HEK293 (cell line): ENCODE results near the gene BRWD1.
A peak's percentile ranks its signal among the peaks of the same experiment; 100 is the strongest.

Experiments
- ELK4 ChIP-seq: IDR thresholded peaks from 2 replicates; pipeline ENCODE4 v1.6.1; 2011; ENCODE audit warnings: mild to moderate bottlenecking, low read depth, low read length, borderline replicate concordance
- HOXD13 ChIP-seq: sonication (generic); formaldehyde crosslinking; IDR thresholded peaks from 2 replicates; pipeline ENCODE4 v1.8.0; 2022; ENCODE audit warnings: missing genetic modification reagents, borderline replicate concordance
- KLF1 ChIP-seq: fragments of 450-650 bp; formaldehyde crosslinking; IDR thresholded peaks from 2 replicates; pipeline ENCODE4 v1.5.1; 2016; ENCODE audit warnings: missing biosample characterization, missing genetic modification characterization
- KLF7 ChIP-seq: fragments of 450-650 bp; formaldehyde crosslinking; IDR thresholded peaks from 2 replicates; pipeline ENCODE4 v1.5.1; 2016; ENCODE audit warnings: missing biosample characterization, missing genetic modification characterization, borderline replicate concordance
- YY2 ChIP-seq: fragments of 450-650 bp; formaldehyde crosslinking; IDR thresholded peaks from 2 replicates; pipeline ENCODE4 v1.5.1; 2016; ENCODE audit warnings: missing biosample characterization, missing genetic modification characterization
- ZNF132 ChIP-seq: fragments of 450-650 bp; formaldehyde crosslinking; IDR thresholded peaks from 2 replicates; pipeline ENCODE4 v1.5.1; 2017; ENCODE audit warnings: missing biosample characterization, missing genetic modification characterization, borderline replicate concordance
- ZNF157 ChIP-seq: fragments of 450-650 bp; formaldehyde crosslinking; IDR thresholded peaks from 2 replicates; pipeline ENCODE4 v1.5.1; 2016; ENCODE audit warnings: missing biosample characterization, missing genetic modification characterization
- ZNF174 ChIP-seq: fragments of 450-650 bp; formaldehyde crosslinking; IDR thresholded peaks from 2 replicates; pipeline ENCODE4 v1.5.0; 2017; ENCODE audit warnings: missing biosample characterization, mild to moderate bottlenecking, missing genetic modification characterization
- ZNF354C ChIP-seq: fragments of 450-650 bp; formaldehyde crosslinking; IDR thresholded peaks from 2 replicates; pipeline ENCODE4 v1.5.1; 2016; ENCODE audit warnings: missing biosample characterization, missing genetic modification characterization, low read depth, borderline replicate concordance
- ZNF416 ChIP-seq: fragments of 450-650 bp; formaldehyde crosslinking; IDR thresholded peaks from 2 replicates; pipeline ENCODE4 v1.5.1; 2016; ENCODE audit warnings: missing biosample characterization, missing genetic modification characterization
- ZNF529 ChIP-seq: fragments of 450-650 bp; formaldehyde crosslinking; IDR thresholded peaks from 2 replicates; pipeline ENCODE4 v1.5.1; 2017; ENCODE audit warnings: missing genetic modification characterization, missing biosample characterization; ENCODE audit not compliant: insufficient replicate concordance
- ZNF585B ChIP-seq: fragments of 450-650 bp; formaldehyde crosslinking; IDR thresholded peaks from 2 replicates; pipeline ENCODE4 v1.5.1; 2016; ENCODE audit warnings: missing biosample characterization, missing genetic modification characterization
- ZNF747 ChIP-seq: fragments of 450-650 bp; formaldehyde crosslinking; IDR thresholded peaks from 2 replicates; pipeline ENCODE4 v1.5.1; 2016; ENCODE audit warnings: missing biosample characterization, missing genetic modification characterization
- ZNF791 ChIP-seq: fragments of 450-650 bp; formaldehyde crosslinking; IDR thresholded peaks from 2 replicates; pipeline ENCODE4 v1.5.1; 2016; ENCODE audit warnings: missing biosample characterization, missing genetic modification characterization
- ZNF830 ChIP-seq: fragments of 450-650 bp; IDR thresholded peaks from 2 replicates; pipeline ENCODE4 v1.5.0; 2018; ENCODE audit warnings: missing biosample characterization, missing genetic modification characterization, low read depth, mild to moderate bottlenecking, moderate library complexity
- ZXDB ChIP-seq: fragments of 450-650 bp; formaldehyde crosslinking; IDR thresholded peaks from 2 replicates; pipeline ENCODE4 v1.5.1; 2016; ENCODE audit warnings: missing biosample characterization, missing genetic modification characterization
- TF ChIP-seq, protein P1 (sequence below): fragments of 450-650 bp; formaldehyde crosslinking; conservative IDR thresholded peaks from 2 replicates; pipeline ENCODE4 v1.5.1; 2016; ENCODE audit warnings: low read depth, missing biosample characterization, missing genetic modification characterization
- TF ChIP-seq, protein P2 (sequence below): fragments of 450-650 bp; formaldehyde crosslinking; IDR thresholded peaks from 2 replicates; pipeline ENCODE4 v1.5.1; 2017; ENCODE audit warnings: missing biosample characterization, missing genetic modification characterization
- TF ChIP-seq, protein P3 (sequence below): sonication (generic); formaldehyde crosslinking; IDR thresholded peaks from 2 replicates; pipeline ENCODE4 v1.8.1; 2022; ENCODE audit warnings: mild to moderate bottlenecking, moderate library complexity, missing genetic modification reagents
- TF ChIP-seq, protein P4 (sequence below): fragments of 450-650 bp; formaldehyde crosslinking; IDR thresholded peaks from 2 replicates; pipeline ENCODE4 v1.5.1; 2016; ENCODE audit warnings: missing biosample characterization, missing genetic modification characterization
- TF ChIP-seq, protein P5 (sequence below): fragments of 450-650 bp; formaldehyde crosslinking; IDR thresholded peaks from 2 replicates; pipeline ENCODE4 v1.5.1; 2016; ENCODE audit warnings: missing biosample characterization, missing genetic modification characterization, borderline replicate concordance
- TF ChIP-seq, protein P6 (sequence below): fragments of 450-650 bp; formaldehyde crosslinking; IDR thresholded peaks from 2 replicates; pipeline ENCODE4 v1.5.1; 2016; ENCODE audit warnings: missing biosample characterization, missing genetic modification characterization
- TF ChIP-seq, protein P7 (sequence below): fragments of 450-650 bp; formaldehyde crosslinking; IDR thresholded peaks from 2 replicates; pipeline ENCODE4 v1.5.1; 2016; ENCODE audit warnings: missing biosample characterization, missing genetic modification characterization

Gene BRWD1

GRCh38 chr21:39313571-39314142 lies at the start of gene BRWD1 (continued):
- TF ChIP-seq HOXD13 (CRISPR knock-in tag) = no peak
- TF ChIP-seq, protein P1, sequence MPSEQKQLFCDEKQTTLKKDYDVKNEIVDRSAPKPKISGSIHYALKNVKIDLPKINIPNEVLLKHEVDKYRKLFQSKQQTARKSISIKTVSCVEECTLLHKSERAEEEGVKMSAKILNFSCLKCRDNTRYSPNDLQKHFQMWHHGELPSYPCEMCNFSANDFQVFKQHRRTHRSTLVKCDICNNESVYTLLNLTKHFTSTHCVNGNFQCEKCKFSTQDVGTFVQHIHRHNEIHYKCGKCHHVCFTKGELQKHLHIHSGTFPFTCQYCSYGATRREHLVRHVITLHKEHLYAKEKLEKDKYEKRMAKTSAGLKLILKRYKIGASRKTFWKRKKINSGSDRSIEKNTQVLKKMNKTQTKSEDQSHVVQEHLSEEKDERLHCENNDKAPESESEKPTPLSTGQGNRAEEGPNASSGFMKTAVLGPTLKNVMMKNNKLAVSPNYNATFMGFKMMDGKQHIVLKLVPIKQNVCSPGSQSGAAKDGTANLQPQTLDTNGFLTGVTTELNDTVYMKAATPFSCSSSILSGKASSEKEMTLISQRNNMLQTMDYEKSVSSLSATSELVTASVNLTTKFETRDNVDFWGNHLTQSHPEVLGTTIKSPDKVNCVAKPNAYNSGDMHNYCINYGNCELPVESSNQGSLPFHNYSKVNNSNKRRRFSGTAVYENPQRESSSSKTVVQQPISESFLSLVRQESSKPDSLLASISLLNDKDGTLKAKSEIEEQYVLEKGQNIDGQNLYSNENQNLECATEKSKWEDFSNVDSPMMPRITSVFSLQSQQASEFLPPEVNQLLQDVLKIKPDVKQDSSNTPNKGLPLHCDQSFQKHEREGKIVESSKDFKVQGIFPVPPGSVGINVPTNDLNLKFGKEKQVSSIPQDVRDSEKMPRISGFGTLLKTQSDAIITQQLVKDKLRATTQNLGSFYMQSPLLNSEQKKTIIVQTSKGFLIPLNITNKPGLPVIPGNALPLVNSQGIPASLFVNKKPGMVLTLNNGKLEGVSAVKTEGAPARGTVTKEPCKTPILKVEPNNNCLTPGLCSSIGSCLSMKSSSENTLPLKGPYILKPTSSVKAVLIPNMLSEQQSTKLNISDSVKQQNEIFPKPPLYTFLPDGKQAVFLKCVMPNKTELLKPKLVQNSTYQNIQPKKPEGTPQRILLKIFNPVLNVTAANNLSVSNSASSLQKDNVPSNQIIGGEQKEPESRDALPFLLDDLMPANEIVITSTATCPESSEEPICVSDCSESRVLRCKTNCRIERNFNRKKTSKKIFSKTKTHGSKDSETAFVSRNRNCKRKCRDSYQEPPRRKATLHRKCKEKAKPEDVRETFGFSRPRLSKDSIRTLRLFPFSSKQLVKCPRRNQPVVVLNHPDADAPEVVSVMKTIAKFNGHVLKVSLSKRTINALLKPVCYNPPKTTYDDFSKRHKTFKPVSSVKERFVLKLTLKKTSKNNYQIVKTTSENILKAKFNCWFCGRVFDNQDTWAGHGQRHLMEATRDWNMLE (tag by site-specific recombination) = peak; percentile 63; the same call in 1 of the 2 replicates
- no peak for TF ChIP-seq ELK4
- TF ChIP-seq ZNF354C (tag by site-specific recombination) = peak; percentile 89; the same call in 1 of the 2 replicates
- TF ChIP-seq, protein P2, sequence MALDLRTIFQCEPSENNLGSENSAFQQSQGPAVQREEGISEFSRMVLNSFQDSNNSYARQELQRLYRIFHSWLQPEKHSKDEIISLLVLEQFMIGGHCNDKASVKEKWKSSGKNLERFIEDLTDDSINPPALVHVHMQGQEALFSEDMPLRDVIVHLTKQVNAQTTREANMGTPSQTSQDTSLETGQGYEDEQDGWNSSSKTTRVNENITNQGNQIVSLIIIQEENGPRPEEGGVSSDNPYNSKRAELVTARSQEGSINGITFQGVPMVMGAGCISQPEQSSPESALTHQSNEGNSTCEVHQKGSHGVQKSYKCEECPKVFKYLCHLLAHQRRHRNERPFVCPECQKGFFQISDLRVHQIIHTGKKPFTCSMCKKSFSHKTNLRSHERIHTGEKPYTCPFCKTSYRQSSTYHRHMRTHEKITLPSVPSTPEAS (tag by site-specific recombination) = peak; percentile 89
- 0 out of 2 replicates have a peak, but pooled peaks have one; percentile 82 for TF ChIP-seq ZNF747 (tag by site-specific recombination)
- TF ChIP-seq ZNF830 (tag by site-specific recombination) = no peak
- TF ChIP-seq ZNF157 (tag by site-specific recombination) = peak; percentile 30; the same call in 1 of the 2 replicates
- peak; percentile 88 for TF ChIP-seq ZNF529 (tag by site-specific recombination)
- TF ChIP-seq, protein P3, sequence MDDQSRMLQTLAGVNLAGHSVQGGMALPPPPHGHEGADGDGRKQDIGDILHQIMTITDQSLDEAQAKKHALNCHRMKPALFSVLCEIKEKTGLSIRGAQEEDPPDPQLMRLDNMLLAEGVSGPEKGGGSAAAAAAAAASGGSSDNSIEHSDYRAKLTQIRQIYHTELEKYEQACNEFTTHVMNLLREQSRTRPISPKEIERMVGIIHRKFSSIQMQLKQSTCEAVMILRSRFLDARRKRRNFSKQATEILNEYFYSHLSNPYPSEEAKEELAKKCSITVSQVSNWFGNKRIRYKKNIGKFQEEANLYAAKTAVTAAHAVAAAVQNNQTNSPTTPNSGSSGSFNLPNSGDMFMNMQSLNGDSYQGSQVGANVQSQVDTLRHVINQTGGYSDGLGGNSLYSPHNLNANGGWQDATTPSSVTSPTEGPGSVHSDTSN (CRISPR knock-in tag) = no peak; the same call in 1 of the 2 replicates
- TF ChIP-seq, protein P4, sequence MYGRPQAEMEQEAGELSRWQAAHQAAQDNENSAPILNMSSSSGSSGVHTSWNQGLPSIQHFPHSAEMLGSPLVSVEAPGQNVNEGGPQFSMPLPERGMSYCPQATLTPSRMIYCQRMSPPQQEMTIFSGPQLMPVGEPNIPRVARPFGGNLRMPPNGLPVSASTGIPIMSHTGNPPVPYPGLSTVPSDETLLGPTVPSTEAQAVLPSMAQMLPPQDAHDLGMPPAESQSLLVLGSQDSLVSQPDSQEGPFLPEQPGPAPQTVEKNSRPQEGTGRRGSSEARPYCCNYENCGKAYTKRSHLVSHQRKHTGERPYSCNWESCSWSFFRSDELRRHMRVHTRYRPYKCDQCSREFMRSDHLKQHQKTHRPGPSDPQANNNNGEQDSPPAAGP = peak; percentile 100
- TF ChIP-seq ZNF585B = peak; percentile 48
- peak; percentile 99 for TF ChIP-seq KLF7
- peak; percentile 81; the same call in 1 of the 2 replicates for TF ChIP-seq ZNF791 (tag by site-specific recombination)
- TF ChIP-seq ZNF416 (tag by site-specific recombination) = peak; percentile 88
- TF ChIP-seq, protein P5, sequence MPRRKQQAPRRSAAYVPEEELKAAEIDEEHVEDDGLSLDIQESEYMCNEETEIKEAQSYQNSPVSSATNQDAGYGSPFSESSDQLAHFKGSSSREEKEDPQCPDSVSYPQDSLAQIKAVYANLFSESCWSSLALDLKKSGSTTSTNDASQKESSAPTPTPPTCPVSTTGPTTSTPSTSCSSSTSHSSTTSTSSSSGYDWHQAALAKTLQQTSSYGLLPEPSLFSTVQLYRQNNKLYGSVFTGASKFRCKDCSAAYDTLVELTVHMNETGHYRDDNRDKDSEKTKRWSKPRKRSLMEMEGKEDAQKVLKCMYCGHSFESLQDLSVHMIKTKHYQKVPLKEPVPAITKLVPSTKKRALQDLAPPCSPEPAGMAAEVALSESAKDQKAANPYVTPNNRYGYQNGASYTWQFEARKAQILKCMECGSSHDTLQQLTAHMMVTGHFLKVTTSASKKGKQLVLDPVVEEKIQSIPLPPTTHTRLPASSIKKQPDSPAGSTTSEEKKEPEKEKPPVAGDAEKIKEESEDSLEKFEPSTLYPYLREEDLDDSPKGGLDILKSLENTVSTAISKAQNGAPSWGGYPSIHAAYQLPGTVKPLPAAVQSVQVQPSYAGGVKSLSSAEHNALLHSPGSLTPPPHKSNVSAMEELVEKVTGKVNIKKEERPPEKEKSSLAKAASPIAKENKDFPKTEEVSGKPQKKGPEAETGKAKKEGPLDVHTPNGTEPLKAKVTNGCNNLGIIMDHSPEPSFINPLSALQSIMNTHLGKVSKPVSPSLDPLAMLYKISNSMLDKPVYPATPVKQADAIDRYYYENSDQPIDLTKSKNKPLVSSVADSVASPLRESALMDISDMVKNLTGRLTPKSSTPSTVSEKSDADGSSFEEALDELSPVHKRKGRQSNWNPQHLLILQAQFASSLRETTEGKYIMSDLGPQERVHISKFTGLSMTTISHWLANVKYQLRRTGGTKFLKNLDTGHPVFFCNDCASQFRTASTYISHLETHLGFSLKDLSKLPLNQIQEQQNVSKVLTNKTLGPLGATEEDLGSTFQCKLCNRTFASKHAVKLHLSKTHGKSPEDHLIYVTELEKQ = peak; percentile 99
- peak; percentile 94 for TF ChIP-seq KLF1 (tag by site-specific recombination)
- TF ChIP-seq ZNF132 (tag by site-specific recombination) = no peak
- TF ChIP-seq, protein P6, sequence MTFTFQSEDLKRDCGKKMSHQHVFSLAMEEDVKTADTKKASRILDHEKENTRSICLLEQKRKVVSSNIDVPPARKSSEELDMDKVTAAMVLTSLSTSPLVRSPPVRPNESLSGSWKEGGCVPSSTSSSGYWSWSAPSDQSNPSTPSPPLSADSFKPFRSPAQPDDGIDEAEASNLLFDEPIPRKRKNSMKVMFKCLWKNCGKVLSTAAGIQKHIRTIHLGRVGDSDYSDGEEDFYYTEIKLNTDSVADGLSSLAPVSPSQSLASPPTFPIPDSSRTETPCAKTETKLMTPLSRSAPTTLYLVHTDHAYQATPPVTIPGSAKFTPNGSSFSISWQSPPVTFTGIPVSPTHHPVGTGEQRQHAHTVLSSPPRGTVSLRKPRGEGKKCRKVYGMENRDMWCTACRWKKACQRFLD (tag by site-specific recombination) = peak; percentile 75; the same call in 1 of the 2 replicates
- peak; percentile 98 for TF ChIP-seq YY2 (tag by site-specific recombination)
- TF ChIP-seq, protein P7, sequence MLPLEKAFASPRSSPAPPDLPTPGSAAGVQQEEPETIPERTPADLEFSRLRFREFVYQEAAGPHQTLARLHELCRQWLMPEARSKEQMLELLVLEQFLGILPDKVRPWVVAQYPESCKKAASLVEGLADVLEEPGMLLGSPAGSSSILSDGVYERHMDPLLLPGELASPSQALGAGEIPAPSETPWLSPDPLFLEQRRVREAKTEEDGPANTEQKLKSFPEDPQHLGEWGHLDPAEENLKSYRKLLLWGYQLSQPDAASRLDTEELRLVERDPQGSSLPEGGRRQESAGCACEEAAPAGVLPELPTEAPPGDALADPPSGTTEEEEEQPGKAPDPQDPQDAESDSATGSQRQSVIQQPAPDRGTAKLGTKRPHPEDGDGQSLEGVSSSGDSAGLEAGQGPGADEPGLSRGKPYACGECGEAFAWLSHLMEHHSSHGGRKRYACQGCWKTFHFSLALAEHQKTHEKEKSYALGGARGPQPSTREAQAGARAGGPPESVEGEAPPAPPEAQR = peak; percentile 99
- no peak; the same call in 1 of the 2 replicates for TF ChIP-seq ZNF174 (tag by site-specific recombination)
- peak; percentile 100 for TF ChIP-seq ZXDB
